Peyer's patch (tissue), 4 donors: ENCODE results near the gene SLC22A13. TPM values are rescaled to one million over a fixed set of nuclear protein-coding genes. Genes with fewer than 3 reads are reported as not detected.

Source experiments
- DNase-seq, 3 donors: peaks; one replicate each; pipeline ENCODE4 v3.0.0-alpha.2; 2017 to 2019
- H3K27ac ChIP-seq, 4 donors: fragments of 200-600 bp; sonication (generic); one replicate each; pipeline ENCODE4 v1.5.1; 2016 to 2019
- H3K27me3 ChIP-seq, 2 donors: fragments of 200-600 bp; sonication (generic); one replicate each; pipeline ENCODE4 v1.5.1; 2019
- H3K36me3 ChIP-seq, 3 donors: fragments of 200-600 bp; sonication (generic); one replicate each; pipeline ENCODE4 v1.5.1; 2016 to 2019
- H3K4me1 ChIP-seq, 4 donors: fragments of 200-600 bp; sonication (generic); one replicate each; pipeline ENCODE4 v1.5.1; 2016 to 2019
- H3K4me3 ChIP-seq, 4 donors: fragments of 200-600 bp; sonication (generic); 1 replicate in 3 of 4; 2 replicates in 1 of 4; pipeline ENCODE4 v1.5.1; 2016 to 2019; ENCODE audit warnings: mild to moderate bottlenecking in 1 of 4
- H3K9me3 ChIP-seq, 4 donors: fragments of 200-600 bp; sonication (generic); one replicate each; pipeline ENCODE4 v1.5.1; 2016 to 2019; ENCODE audit warnings: mild to moderate bottlenecking in 1 of 4
- POLR2A ChIP-seq, 2 donors: fragments of 450-650 bp; IDR thresholded peaks; one replicate each; pipeline ENCODE4 v1.5.1; 2017; ENCODE audit warnings: antibody characterized with exemption in 2 of 2, mild to moderate bottlenecking in 2 of 2, moderate library complexity in 2 of 2
- total RNA-seq, 4 donors: library from RNA; depleted of rRNA; stranded (reverse); fragments of >200 nt; gene quantifications; one replicate each; pipeline ENCODE4 v1.1.0, GENCODE V29; 2016
- TF ChIP-seq, protein P1 (sequence below), 6 experiments: fragments of 450-650 bp in 4 of 6; fragments of 200-600 bp in 2 of 6; sonication (generic) in 1 of 6; IDR thresholded peaks; one replicate each; pipeline ENCODE4 v1.5.1; 2017 to 2019; ENCODE audit warnings: antibody characterized with exemption in 6 of 6, mild to moderate bottlenecking in 3 of 6, moderate library complexity in 1 of 6

The SLC22A13 gene
- total RNA-seq, 4 donors from 2014 or later: 1.4 to 5.0 (median 1.7) TPM; not detected in 1

- TF ChIP-seq POLR2A (IDR thresholded peaks at IDR 0.05): no peak
- TF ChIP-seq, protein P1, sequence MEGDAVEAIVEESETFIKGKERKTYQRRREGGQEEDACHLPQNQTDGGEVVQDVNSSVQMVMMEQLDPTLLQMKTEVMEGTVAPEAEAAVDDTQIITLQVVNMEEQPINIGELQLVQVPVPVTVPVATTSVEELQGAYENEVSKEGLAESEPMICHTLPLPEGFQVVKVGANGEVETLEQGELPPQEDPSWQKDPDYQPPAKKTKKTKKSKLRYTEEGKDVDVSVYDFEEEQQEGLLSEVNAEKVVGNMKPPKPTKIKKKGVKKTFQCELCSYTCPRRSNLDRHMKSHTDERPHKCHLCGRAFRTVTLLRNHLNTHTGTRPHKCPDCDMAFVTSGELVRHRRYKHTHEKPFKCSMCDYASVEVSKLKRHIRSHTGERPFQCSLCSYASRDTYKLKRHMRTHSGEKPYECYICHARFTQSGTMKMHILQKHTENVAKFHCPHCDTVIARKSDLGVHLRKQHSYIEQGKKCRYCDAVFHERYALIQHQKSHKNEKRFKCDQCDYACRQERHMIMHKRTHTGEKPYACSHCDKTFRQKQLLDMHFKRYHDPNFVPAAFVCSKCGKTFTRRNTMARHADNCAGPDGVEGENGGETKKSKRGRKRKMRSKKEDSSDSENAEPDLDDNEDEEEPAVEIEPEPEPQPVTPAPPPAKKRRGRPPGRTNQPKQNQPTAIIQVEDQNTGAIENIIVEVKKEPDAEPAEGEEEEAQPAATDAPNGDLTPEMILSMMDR (IDR thresholded peaks at IDR 0.05): no peak
- peaks cover 0 to 53% (median 0%) of the 10 kb centered on the region in 3 donors for H3K36me3 ChIP-seq
Measured at GRCh38 chr3:38253704-38254103, 11.9 kb upstream of the SLC22A13 start.

GRCh38 chr3:38254872-38255271 lies 10.7 kb upstream of the SLC22A13 start:
- Histone ChIP-seq H3K27me3 (no peaks in the 10 kb centered on the region), H3K36me3 (peaks cover 0 to 43% (median 0%) of the 10 kb centered on the region in 3 donors), H3K4me3 (no peak overlapping the region), H3K27ac (no peak overlapping the region), H3K4me1 (no peaks in the 10 kb centered on the region), H3K9me3 (no peaks in the 10 kb centered on the region)
- DNase-seq: no peak
- TF ChIP-seq, protein P1 (IDR thresholded peaks at IDR 0.05): no peak
- no peak for TF ChIP-seq POLR2A (IDR thresholded peaks at IDR 0.05)

More at GRCh38 chr3:38253704-38254103, 11.9 kb upstream of the SLC22A13 start:
- H3K4me3 ChIP-seq: no peak overlapping the region
- no peaks in the 10 kb centered on the region for H3K4me1 ChIP-seq
- no peaks in the 10 kb centered on the region for H3K9me3 ChIP-seq
- H3K27ac ChIP-seq: no peak overlapping the region
- H3K27me3 ChIP-seq: no peaks in the 10 kb centered on the region
- no peak for DNase-seq

GRCh38 chr3:38255627-38256026 lies 10.0 kb upstream of the SLC22A13 start:
- Histone ChIP-seq H3K4me1 (no peaks in the 10 kb centered on the region), H3K4me3 (no peak overlapping the region), H3K36me3 (peaks cover 0 to 41% (median 0%) of the 10 kb centered on the region in 3 donors), H3K9me3 (no peaks in the 10 kb centered on the region), H3K27ac (no peak overlapping the region), H3K27me3 (no peaks in the 10 kb centered on the region)
- no peak for DNase-seq
- TF ChIP-seq, protein P1 (IDR thresholded peaks at IDR 0.05): no peak
- TF ChIP-seq POLR2A (IDR thresholded peaks at IDR 0.05): no peak

DNA sequence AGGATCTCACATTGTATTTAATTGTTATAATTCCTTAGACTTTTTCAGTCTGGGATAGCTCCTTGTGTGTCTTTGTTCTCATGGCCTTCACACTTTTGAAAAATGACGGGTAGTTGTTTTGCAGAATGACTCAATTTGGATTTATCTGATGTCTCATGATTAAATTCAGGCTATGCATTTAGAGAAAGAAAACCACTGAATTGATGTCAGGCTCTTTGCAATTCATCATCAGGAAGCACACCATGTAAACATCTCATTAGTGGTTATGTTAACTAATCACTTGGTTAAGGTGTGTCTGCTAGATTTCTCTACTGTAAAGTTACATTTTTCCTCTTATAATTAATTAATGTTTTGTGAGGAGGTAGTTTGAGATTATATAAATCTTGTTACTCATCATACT lies 8.0 kb upstream of the SLC22A13 start:
- Histone ChIP-seq H3K9me3 (no peaks in the 10 kb centered on the region), H3K4me1 (no peaks in the 10 kb centered on the region), H3K27ac (no peak overlapping the region), H3K27me3 (no peaks in the 10 kb centered on the region), H3K4me3 (no peak overlapping the region), H3K36me3 (peaks cover 0 to 21% (median 0%) of the 10 kb centered on the region in 3 donors)
- no peak for DNase-seq
- TF ChIP-seq, protein P1 (IDR thresholded peaks at IDR 0.05): no peak
- no peak for TF ChIP-seq POLR2A (IDR thresholded peaks at IDR 0.05)

- Histone ChIP-seq H3K9me3 (no peaks in the 10 kb centered on the region), H3K27ac (no peak overlapping the region), H3K27me3 (no peaks in the 10 kb centered on the region), H3K36me3 (no peaks in the 10 kb centered on the region), H3K4me3 (no peak overlapping the region), H3K4me1 (no peaks in the 10 kb centered on the region)
- TF ChIP-seq POLR2A (IDR thresholded peaks at IDR 0.05): no peak
- TF ChIP-seq, protein P1 (IDR thresholded peaks at IDR 0.05): no peak
- DNase-seq: no peak
Measured at GRCh38 chr3:38260474-38260873, 5.1 kb upstream of the SLC22A13 start.

- Histone ChIP-seq H3K27ac (no peak overlapping the region), H3K4me1 (no peaks in the 10 kb centered on the region), H3K36me3 (no peaks in the 10 kb centered on the region), H3K4me3 (no peak overlapping the region), H3K9me3 (no peaks in the 10 kb centered on the region), H3K27me3 (no peaks in the 10 kb centered on the region)
- TF ChIP-seq, protein P1 (IDR thresholded peaks at IDR 0.05): no peak
- TF ChIP-seq POLR2A (IDR thresholded peaks at IDR 0.05): no peak
- no peak for DNase-seq
Measured at GRCh38 chr3:38264353-38264771, 1.2 kb upstream of the SLC22A13 start.
